NCI-H2196 (cell line): ENCODE measurements around the gene PRKAG2.

Experiments
- DNase-seq: peaks from one replicate; lab custom pipeline; 2025; ENCODE audit not compliant: unreplicated experiment; lab: John Stamatoyannopoulos, UW

The PRKAG2 gene

GRCh38 chr7:151683615-151684407 lies 193.1 kb downstream of the PRKAG2 start:
- no peak for DNase-seq

- no peak for DNase-seq
These were observed 193.9 kb downstream of the PRKAG2 start for GRCh38 chr7:151682831-151683614.

GRCh38 chr7:151681726-151682125 lies 195.2 kb downstream of the PRKAG2 start:
- no peak for DNase-seq

- DNase-seq: no peak
These were observed 196.1 kb downstream of the PRKAG2 start for GRCh38 chr7:151680810-151681209.

- no peak for DNase-seq
These were observed 196.9 kb downstream of the PRKAG2 start for GRCh38 chr7:151679881-151680612.

GRCh38 chr7:151679071-151679708 lies 197.7 kb downstream of the PRKAG2 start:
- no peak for DNase-seq

GRCh38 chr7:151678227-151678604 lies 198.7 kb downstream of the PRKAG2 start:
- no peak for DNase-seq

- no peak for DNase-seq
These were observed 199.2 kb downstream of the PRKAG2 start for GRCh38 chr7:151677581-151678226.

- DNase-seq: no peak
These were observed 200.2 kb downstream of the PRKAG2 start for GRCh38 chr7:151676759-151677158.

- no peak for DNase-seq
These were observed 201.6 kb downstream of the PRKAG2 start for GRCh38 chr7:151675196-151675920.

GRCh38 chr7:151674161-151674920 lies 202.6 kb downstream of the PRKAG2 start:
- DNase-seq: no peak

GRCh38 chr7:151673216-151673615 lies 203.7 kb downstream of the PRKAG2 start:
- DNase-seq: no peak

GRCh38 chr7:151672716-151673115 lies 204.2 kb downstream of the PRKAG2 start:
- DNase-seq: no peak

- no peak for DNase-seq
These were observed 205.4 kb downstream of the PRKAG2 start for GRCh38 chr7:151671514-151671913.

- no peak for DNase-seq
These were observed 207.2 kb downstream of the PRKAG2 start for GRCh38 chr7:151669762-151670161.

GRCh38 chr7:151666886-151667285 lies 210.0 kb downstream of the PRKAG2 start:
- no peak for DNase-seq

- no peak for DNase-seq
These were observed 211.5 kb downstream of the PRKAG2 start for GRCh38 chr7:151665368-151665767.

- DNase-seq: no peak
These were observed 212.6 kb downstream of the PRKAG2 start for GRCh38 chr7:151664268-151664667.

- no peak for DNase-seq
These were observed 213.4 kb downstream of the PRKAG2 start for GRCh38 chr7:151663382-151664100.
